NOMO-1 (cell line): ENCODE measurements around the gene OR8B2.
"Not testable (repeated sequence)": the region's sequence is repeated elsewhere in the genome, so short reads cannot be mapped to it uniquely, and the experiment has no call there.

ENCODE experiments used
- DNase-seq, 2 experiments: peaks; one replicate each; lab custom pipeline; 2025; ENCODE audit not compliant: unreplicated experiment in 2 of 2; lab: John Stamatoyannopoulos, UW

OR8B2 gene, protein sequence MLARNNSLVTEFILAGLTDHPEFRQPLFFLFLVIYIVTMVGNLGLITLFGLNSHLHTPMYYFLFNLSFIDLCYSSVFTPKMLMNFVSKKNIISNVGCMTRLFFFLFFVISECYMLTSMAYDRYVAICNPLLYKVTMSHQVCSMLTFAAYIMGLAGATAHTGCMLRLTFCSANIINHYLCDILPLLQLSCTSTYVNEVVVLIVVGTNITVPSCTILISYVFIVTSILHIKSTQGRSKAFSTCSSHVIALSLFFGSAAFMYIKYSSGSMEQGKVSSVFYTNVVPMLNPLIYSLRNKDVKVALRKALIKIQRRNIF

DNA sequence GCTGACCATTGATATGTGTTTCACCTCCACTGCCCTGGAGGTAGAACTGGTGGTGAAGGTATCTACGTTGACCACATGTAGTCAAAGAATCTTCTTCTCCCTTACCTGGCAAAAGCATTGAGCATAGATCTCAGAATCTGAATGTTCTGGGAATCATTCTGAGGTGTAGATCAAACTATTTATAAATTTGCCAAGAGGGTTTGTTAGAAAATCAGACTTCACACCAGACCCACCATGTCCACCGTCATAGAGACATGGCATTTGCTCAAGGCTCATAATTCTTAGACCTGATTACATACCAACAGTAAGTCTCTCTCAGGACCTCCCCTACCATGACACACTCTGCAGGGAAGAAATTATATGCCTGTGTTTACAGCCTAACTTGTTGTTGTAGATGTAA lies at the start of gene OR8B2:
Gene OR8B2 (minus strand): TSS at position 101 of the 400 bp plus-strand sequence. CDS start 1,156 bp downstream, outside the sequence.
- no peak for DNase-seq

- DNase-seq, result no peak
Measured at GRCh38 chr11:124429599-124429998, 45.3 kb upstream of the OR8B2 start.

GRCh38 chr11:124424384-124424921 lies 40.2 kb upstream of the OR8B2 start, which contains the start of gene OR8B4:
OR8B4 (minus strand) TSS chr11:124424871; CDS start chr11:124424871, 0 bp downstream.
- DNase-seq, result no peak

- no peak for DNase-seq
Measured at GRCh38 chr11:124421043-124421442, 36.7 kb upstream of the OR8B2 start.

DNA sequence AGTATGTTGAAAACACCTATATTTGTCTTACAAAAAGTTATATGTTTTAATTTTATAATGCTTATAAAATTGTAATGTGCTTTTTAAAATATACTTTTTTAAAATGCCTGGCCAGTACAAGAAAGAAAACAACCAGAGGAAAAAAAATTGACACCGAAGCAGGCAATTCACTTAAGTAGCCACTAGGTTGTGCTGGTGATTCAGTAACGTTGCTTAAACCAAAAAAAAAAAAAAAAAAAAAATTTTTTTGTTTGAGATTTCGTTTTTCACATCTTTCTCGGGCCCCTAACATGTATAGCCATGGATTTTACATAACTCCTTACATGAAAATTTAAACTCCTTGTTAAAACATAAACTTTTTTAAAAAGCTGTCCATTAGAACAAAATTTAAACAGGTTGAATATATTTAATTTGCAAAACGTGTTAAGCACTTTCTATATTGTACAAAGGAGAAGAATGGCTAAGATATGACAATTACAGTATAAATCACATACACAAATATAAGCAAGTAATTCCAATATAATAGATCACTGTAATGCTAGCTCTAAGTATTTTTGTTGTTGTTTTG lies 31.1 kb upstream of the OR8B2 start:
- peak in 1 of 2 experiments; percentile 39 for DNase-seq

GRCh38 chr11:124409906-124410305 lies 25.6 kb upstream of the OR8B2 start:
- DNase-seq, result peak; percentile 42 to 53

DNA sequence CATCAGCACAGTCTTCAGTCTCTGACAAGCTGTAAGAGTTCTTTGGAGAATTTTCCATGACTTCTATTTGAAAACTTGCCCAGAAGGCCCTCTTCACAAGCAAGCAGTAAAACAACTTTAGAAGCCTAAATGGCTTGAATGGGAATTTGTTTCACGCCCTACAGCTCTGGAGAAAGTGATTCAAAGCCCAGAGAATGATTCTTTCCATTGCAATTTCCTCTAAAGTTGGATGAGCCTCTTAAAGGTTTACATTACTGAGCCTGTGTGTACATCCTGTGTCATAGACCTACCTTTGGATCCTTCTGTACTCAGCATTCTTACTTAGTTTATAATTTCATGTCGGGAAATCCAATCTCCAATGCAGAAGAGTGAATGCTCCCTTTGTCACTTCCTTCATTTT lies 21.3 kb upstream of the OR8B2 start:
- DNase-seq, result no peak

DNA sequence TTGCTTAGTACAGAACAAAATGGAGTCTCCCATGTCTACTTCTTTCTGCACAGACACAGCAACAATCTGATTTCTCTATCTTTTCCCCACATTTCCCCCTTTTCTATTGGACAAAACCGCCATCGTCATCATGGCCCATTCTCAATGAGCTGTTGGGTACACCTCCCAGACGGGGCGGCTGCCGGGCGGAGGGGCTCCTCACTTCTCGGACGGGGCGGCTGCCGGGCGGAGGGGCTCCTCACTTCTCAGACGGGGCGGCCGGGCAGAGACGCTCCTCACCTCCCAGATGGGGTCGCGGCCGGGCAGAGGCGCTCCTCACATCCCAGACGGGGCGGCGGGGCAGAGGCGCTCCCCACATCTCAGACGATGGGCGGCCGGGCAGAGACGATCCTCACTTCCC lies 18.9 kb upstream of the OR8B2 start:
- not testable (repeated sequence) for DNase-seq

DNA sequence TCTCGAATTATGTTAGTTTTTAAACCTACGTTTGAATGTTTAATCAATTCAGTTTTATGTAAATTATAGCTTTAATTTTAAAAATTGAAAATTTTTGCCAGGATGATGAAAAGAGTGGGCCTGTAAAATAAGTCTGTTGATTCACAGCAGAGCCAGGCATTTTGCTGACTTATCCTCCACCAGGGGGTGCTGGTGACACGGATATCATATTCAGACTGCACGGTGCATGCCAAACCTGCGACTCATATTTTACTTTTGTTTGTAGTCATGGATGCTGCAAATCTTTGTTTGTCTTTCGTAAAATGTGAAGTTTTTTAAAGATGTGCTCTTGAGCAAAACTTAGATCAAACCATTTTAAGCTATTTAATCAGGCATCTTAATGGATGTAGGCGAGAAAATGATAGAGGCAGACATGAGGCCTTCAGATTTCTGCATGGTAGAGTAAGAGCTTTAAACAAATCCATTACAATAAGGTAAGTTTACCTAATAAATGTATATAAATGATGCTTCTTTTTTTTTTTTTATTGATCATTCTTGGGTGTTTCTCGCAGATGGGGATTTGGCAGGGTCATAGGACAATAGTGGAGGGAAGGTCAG lies 18.1 kb upstream of the OR8B2 start:
- peak in 1 of 2 experiments; percentile 58 for DNase-seq

- DNase-seq, result no peak
Measured at GRCh38 chr11:124398924-124399323, 14.6 kb upstream of the OR8B2 start, which contains the start of gene OR8B3. OR8B3 (minus strand) TSS chr11:124399024; CDS start chr11:124397351, 1,673 bp downstream.

GRCh38 chr11:124396847-124397246 lies 12.5 kb upstream of the OR8B2 start:
- DNase-seq, result not testable (repeated sequence)

GRCh38 chr11:124394408-124394807 lies 10.1 kb upstream of the OR8B2 start:
- no peak for DNase-seq

DNA sequence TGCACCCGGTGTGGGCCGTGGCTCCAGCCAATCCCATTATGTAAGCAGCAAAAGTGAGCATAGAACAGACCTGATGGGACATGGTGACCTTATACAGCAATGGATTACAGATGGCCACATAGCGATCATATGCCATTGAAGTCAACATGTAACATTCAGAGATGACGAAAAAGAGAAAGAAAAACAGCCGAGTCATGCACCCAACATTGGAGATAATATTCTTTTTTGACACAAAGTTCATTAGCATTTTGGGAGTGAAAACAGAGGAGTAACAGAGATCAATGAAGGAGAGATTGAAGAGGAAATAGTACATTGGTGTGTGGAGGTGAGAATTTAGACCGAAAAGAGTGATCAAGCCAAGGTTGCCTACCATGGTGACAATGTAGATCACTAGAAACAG lies 1.4 kb downstream of the OR8B2 start:
- not testable (repeated sequence) for DNase-seq

DNA sequence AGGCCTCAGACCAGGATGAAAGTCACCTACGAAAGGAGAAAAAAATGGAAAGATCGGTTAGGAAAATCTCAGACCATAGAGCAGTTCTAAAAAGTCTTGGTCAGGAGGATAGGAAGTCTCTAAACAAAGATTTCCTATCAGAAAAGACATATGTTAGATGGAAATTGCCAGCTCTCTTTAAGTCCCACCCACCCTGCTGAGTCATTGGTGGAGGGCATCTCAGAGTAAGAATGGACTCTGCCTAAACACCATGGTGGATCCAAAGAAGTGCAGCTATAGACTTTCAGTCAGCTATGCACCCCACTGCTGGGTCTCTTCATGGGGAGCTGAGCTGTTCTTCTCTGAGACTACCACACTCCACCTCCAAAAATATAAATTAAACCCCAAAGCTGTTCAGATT lies 3.7 kb downstream of the OR8B2 start:
- no peak for DNase-seq

- DNase-seq, result no peak
Measured at GRCh38 chr11:124376280-124376679, 8.0 kb downstream of the OR8B2 start.

GRCh38 chr11:124359566-124359965 lies 24.7 kb downstream of the OR8B2 start:
- peak; percentile 4 to 5 for DNase-seq

GRCh38 chr11:124346311-124346955 lies 37.9 kb downstream of the OR8B2 start:
- DNase-seq, result peak in 1 of 2 experiments; percentile 50

GRCh38 chr11:124344346-124344745 lies 40.0 kb downstream of the OR8B2 start:
- no peak for DNase-seq

DNA sequence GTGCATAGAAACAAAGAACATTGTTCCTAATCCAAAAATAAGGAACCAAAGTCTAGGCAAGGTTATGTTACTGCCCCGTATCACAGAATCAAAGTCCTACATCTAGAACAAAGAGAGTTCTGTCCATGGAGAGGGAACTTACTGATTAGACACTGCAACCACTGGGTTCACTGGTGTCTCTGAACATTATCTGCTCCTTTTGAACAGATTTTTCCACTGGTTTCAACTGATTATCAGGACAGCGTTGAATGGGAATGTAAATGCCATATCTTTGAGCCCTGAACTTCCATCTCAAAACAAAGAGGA lies 44.2 kb downstream of the OR8B2 start:
- DNase-seq, result no peak

DNA sequence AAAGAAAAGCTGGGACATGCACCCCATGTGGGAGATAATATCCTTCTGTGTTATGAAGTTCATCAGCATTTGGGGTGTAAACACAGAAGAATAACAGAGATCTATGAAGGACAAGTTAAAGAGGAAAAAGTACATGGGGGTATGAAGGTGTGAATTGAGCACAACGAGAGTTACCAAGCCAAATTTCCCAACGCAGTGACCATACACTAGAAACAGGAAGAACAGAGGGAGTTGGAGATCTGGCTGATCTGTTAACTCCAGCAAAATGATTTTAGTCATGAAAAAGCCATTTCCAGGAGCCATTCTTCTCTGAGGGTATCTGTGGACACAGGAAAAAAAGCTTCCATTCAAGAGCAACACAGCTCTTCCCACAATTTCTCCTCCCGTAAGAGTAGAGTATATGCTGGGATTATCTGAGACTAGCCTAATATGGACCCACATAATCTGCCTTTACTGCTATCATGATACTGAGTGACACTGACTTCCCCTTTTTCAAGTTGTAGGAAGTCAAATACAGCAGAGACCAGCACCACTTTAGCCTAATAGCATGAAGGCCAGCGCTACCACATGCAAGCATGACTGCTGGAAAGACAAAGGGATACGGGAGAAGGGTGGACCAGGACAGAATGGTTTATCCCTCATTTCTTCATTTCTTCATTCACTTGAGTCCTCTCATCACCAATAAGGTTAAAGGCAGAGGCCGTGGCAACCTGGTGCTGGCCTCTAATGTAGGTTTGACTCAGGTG lies 44.7 kb downstream of the OR8B2 start:
- peak; percentile 15 to 64 for DNase-seq
